ENCODE results near the gene COL11A1.
"Not testable (repeated sequence)": the region's sequence is repeated elsewhere in the genome, so short reads cannot be mapped to it uniquely, and the experiment has no call there.

The COL11A1 gene

DNA sequence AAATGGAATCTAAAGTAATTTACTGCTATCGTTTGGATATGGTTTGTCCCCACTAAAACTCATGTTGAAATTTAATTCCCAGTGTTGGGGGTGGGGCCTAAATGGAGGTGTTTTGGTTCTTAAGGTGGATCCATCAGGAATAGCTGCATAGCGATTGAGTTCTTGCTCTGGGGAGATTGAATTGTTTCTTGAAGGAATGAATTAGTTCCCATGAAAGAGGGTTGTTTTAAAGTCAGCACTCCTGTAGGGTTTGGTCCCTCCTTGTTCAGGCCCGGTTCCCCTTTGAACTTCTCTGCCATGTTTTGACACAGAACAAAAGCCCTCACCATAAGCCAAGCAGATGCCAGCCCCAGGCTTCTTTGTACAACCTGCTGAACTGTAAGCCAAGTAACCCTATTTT lies 170.9 kb downstream of the COL11A1 start:
- WGBS (ENCODE audit: insufficient coverage) = 89% methylated on average over 2 of the region's 3 CpGs
- no peaks in the 10 kb centered on the region for H3K36me3 ChIP-seq (ENCODE audit: control insufficient read depth in 4 of 4, insufficient read depth in 4 of 4, low read length in 3 of 4)

DNA sequence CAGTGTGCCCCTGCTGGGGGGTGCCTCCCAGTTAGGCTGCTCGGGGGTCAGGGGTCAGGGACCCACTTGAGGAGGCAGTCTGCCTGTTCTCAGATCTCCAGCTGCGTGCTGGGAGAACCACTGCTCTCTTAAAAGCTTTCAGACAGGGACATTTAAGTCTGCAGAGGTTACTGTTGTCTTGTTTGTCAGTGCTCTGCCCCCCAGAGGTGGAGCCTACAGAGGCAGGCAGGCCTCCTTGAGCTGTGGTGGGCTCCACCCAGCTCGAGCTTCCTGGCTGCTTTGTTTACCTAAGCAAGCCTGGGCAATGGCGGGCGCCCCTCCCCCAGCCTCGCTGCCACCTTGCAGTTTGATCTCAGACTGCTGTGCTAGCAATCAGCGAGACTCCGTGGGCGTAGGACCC lies 175.0 kb downstream of the COL11A1 start:
- DNase-seq; CTCF ChIA-PET; H3K36me3 ChIP-seq (ENCODE audit: control insufficient read depth in 4 of 4, insufficient read depth in 4 of 4, low read length in 3 of 4); H3K4me3 ChIP-seq (ENCODE audit: control insufficient read depth in 1 of 7, extremely low read depth in 1 of 7, insufficient read depth in 4 of 7, low read depth in 2 of 7, low read length in 6 of 7); H3K27me3 ChIP-seq (replicated peaks in 2 of 5; ENCODE audit: control insufficient read depth in 4 of 5, insufficient read depth in 5 of 5, low read length in 4 of 5); H3K4me1 ChIP-seq (ENCODE audit: control extremely low read depth in 1 of 4, control insufficient read depth in 4 of 4, insufficient read depth in 4 of 4, low read length in 3 of 4); POLR2A ChIA-PET; H3K9me3 ChIP-seq (ENCODE audit: control extremely low read depth in 1 of 5, control insufficient read depth in 4 of 5, insufficient read depth in 2 of 5, low read depth in 1 of 5, low read length in 4 of 5); H3K27ac ChIP-seq (ENCODE audit: insufficient read depth in 1 of 2, low read depth in 1 of 2, low read length in 2 of 2, poor library complexity in 1 of 2, severe bottlenecking in 2 of 2): not testable (repeated sequence)
- WGBS (ENCODE audit: insufficient coverage) = no CpG with 5 or more reads among the region's 9 CpGs

More for the DNA sequence above, 170.9 kb downstream of the COL11A1 start:
- no peaks in the 10 kb centered on the region for H3K9me3 ChIP-seq (ENCODE audit: control extremely low read depth in 1 of 5, control insufficient read depth in 4 of 5, insufficient read depth in 2 of 5, low read depth in 1 of 5, low read length in 4 of 5)
- no peaks in the 10 kb centered on the region for H3K27me3 ChIP-seq (replicated peaks in 2 of 5; ENCODE audit: control insufficient read depth in 4 of 5, insufficient read depth in 5 of 5, low read length in 4 of 5)
- H3K27ac ChIP-seq (ENCODE audit: insufficient read depth in 1 of 2, low read depth in 1 of 2, low read length in 2 of 2, poor library complexity in 1 of 2, severe bottlenecking in 2 of 2) = no peak overlapping the region
- H3K4me1 ChIP-seq (ENCODE audit: control extremely low read depth in 1 of 4, control insufficient read depth in 4 of 4, insufficient read depth in 4 of 4, low read length in 3 of 4) = no peaks in the 10 kb centered on the region
- ChIA-PET CTCF (no interaction called here), POLR2A (no interaction called here)
- no peak overlapping the region for H3K4me3 ChIP-seq (ENCODE audit: control insufficient read depth in 1 of 7, extremely low read depth in 1 of 7, insufficient read depth in 4 of 7, low read depth in 2 of 7, low read length in 6 of 7)
- no peak for DNase-seq

DNA sequence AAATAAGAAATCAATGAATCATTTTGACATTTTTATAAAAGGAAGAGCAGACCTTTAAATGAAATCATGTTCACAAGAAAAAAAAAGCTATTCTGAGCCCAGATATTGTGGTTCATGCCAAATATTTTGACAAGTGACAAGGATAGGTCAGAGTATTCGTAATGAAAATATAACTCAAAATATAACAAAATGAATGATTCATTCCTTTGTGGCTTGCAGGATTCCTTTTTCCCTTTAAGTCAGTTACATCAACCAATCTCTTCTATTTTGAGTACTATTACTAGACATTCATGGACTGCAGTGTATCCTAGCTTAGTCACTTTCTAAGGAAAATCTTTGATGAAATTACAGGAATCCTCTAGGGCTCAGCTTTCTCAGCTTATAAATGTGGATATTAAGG lies 188.7 kb downstream of the COL11A1 start:
- Histone ChIP-seq H3K27ac (ENCODE audit: insufficient read depth in 1 of 2, low read depth in 1 of 2, low read length in 2 of 2, poor library complexity in 1 of 2, severe bottlenecking in 2 of 2) (no peak overlapping the region), H3K9me3 (ENCODE audit: control extremely low read depth in 1 of 5, control insufficient read depth in 4 of 5, insufficient read depth in 2 of 5, low read depth in 1 of 5, low read length in 4 of 5) (no peaks in the 10 kb centered on the region), H3K4me3 (ENCODE audit: control insufficient read depth in 1 of 7, extremely low read depth in 1 of 7, insufficient read depth in 4 of 7, low read depth in 2 of 7, low read length in 6 of 7) (no peak overlapping the region), H3K4me1 (ENCODE audit: control extremely low read depth in 1 of 4, control insufficient read depth in 4 of 4, insufficient read depth in 4 of 4, low read length in 3 of 4) (no peaks in the 10 kb centered on the region), H3K36me3 (ENCODE audit: control insufficient read depth in 4 of 4, insufficient read depth in 4 of 4, low read length in 3 of 4) (no peaks in the 10 kb centered on the region), H3K27me3 (replicated peaks in 2 of 5; ENCODE audit: control insufficient read depth in 4 of 5, insufficient read depth in 5 of 5, low read length in 4 of 5) (no peaks in the 10 kb centered on the region)
- DNase-seq = no peak
- no CpG with 5 or more reads among the region's 1 CpG for WGBS (ENCODE audit: insufficient coverage)
- POLR2A ChIA-PET = no interaction called here
- CTCF ChIA-PET = no interaction called here

DNA sequence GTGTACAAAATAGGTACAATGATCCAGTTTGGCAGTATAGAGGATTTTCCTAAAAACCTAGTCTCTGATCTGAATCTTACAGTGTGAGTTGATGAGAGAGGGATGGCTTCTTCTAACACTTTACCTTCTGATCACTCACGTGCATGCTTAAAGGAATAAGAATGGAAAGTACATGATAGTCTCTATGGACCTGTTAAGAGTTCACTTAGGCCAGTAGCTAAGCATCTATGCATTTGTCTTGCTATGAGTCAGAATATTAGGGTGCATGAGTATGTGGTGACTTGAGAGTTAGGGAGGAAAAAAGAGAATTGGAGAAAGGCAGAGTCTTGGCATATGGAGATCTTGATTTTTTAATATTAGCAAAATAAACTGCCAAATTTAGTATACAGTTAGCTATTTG lies 206.3 kb downstream of the COL11A1 start:
- no CpG with 5 or more reads among the region's 1 CpG for WGBS (ENCODE audit: insufficient coverage)
- no peaks in the 10 kb centered on the region for H3K4me1 ChIP-seq (ENCODE audit: control extremely low read depth in 1 of 4, control insufficient read depth in 4 of 4, insufficient read depth in 4 of 4, low read length in 3 of 4)
- ChIA-PET POLR2A (no interaction called here), CTCF (no interaction called here)
- H3K36me3 ChIP-seq (ENCODE audit: control insufficient read depth in 4 of 4, insufficient read depth in 4 of 4, low read length in 3 of 4) = no peaks in the 10 kb centered on the region
- peaks cover 0 to 2% (median 0%) of the 10 kb centered on the region in 5 experiments for H3K9me3 ChIP-seq (ENCODE audit: control extremely low read depth in 1 of 5, control insufficient read depth in 4 of 5, insufficient read depth in 2 of 5, low read depth in 1 of 5, low read length in 4 of 5)
- no peak for DNase-seq
- H3K27ac ChIP-seq (ENCODE audit: insufficient read depth in 1 of 2, low read depth in 1 of 2, low read length in 2 of 2, poor library complexity in 1 of 2, severe bottlenecking in 2 of 2) = no peak overlapping the region
- no peak overlapping the region for H3K4me3 ChIP-seq (ENCODE audit: control insufficient read depth in 1 of 7, extremely low read depth in 1 of 7, insufficient read depth in 4 of 7, low read depth in 2 of 7, low read length in 6 of 7)
- no peaks in the 10 kb centered on the region for H3K27me3 ChIP-seq (replicated peaks in 2 of 5; ENCODE audit: control insufficient read depth in 4 of 5, insufficient read depth in 5 of 5, low read length in 4 of 5)

DNA sequence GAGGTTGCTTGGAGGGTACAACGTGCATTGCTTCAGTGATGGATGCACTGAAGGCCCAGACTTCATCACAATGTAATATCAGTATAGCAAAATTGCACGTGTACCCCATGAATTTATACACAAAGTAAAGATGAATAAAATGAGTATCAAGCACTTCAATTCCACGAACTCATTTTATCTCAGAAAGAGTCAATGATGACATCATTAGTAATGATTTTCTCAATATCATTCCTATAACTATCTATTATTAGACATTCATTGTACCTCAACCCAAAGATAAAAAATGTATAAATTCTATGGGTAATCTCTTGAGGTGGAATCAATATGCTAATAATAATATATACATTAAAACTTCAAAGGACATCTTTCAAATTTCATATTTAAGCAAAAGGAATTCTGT lies 208.4 kb downstream of the COL11A1 start:
- Histone ChIP-seq H3K4me3 (ENCODE audit: control insufficient read depth in 1 of 7, extremely low read depth in 1 of 7, insufficient read depth in 4 of 7, low read depth in 2 of 7, low read length in 6 of 7) (no peak overlapping the region), H3K27me3 (replicated peaks in 2 of 5; ENCODE audit: control insufficient read depth in 4 of 5, insufficient read depth in 5 of 5, low read length in 4 of 5) (no peaks in the 10 kb centered on the region), H3K36me3 (ENCODE audit: control insufficient read depth in 4 of 4, insufficient read depth in 4 of 4, low read length in 3 of 4) (no peaks in the 10 kb centered on the region), H3K27ac (ENCODE audit: insufficient read depth in 1 of 2, low read depth in 1 of 2, low read length in 2 of 2, poor library complexity in 1 of 2, severe bottlenecking in 2 of 2) (no peak overlapping the region), H3K4me1 (ENCODE audit: control extremely low read depth in 1 of 4, control insufficient read depth in 4 of 4, insufficient read depth in 4 of 4, low read length in 3 of 4) (no peaks in the 10 kb centered on the region), H3K9me3 (ENCODE audit: control extremely low read depth in 1 of 5, control insufficient read depth in 4 of 5, insufficient read depth in 2 of 5, low read depth in 1 of 5, low read length in 4 of 5) (peaks cover 0 to 2% (median 0%) of the 10 kb centered on the region in 5 experiments)
- POLR2A ChIA-PET = no interaction called here
- CTCF ChIA-PET = no interaction called here
- no peak for DNase-seq
- 50% methylated on average over 1 of the region's 3 CpGs for WGBS (ENCODE audit: insufficient coverage)

DNA sequence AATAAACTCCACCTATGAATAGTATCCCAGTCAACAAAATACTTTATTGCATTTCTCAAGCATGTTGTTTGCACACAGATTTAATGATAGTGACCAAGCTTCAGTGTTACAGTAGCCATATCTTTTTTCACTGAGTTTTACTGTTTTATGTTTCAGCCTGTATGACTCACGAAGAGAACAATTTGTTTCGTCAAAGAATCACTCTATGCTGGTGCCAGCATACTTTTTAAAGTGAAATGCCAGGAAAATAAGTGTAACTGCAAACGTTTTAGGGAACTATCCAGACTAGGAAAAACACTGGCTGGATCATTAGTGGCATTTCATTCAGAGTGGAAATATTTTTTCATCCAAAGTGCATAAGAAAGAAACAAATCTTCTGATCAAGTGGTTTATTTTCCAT lies 210.8 kb downstream of the COL11A1 start:
- no peak overlapping the region for H3K4me3 ChIP-seq (ENCODE audit: control insufficient read depth in 1 of 7, extremely low read depth in 1 of 7, insufficient read depth in 4 of 7, low read depth in 2 of 7, low read length in 6 of 7)
- H3K27me3 ChIP-seq (replicated peaks in 2 of 5; ENCODE audit: control insufficient read depth in 4 of 5, insufficient read depth in 5 of 5, low read length in 4 of 5) = no peaks in the 10 kb centered on the region
- DNase-seq = no peak
- ChIA-PET CTCF (no interaction called here), POLR2A (no interaction called here)
- peaks cover 0 to 2% (median 0%) of the 10 kb centered on the region in 5 experiments for H3K9me3 ChIP-seq (ENCODE audit: control extremely low read depth in 1 of 5, control insufficient read depth in 4 of 5, insufficient read depth in 2 of 5, low read depth in 1 of 5, low read length in 4 of 5)
- H3K4me1 ChIP-seq (ENCODE audit: control extremely low read depth in 1 of 4, control insufficient read depth in 4 of 4, insufficient read depth in 4 of 4, low read length in 3 of 4) = no peaks in the 10 kb centered on the region
- WGBS (ENCODE audit: insufficient coverage) = 50% methylated on average over 2 of the region's 3 CpGs
- no peaks in the 10 kb centered on the region for H3K36me3 ChIP-seq (ENCODE audit: control insufficient read depth in 4 of 4, insufficient read depth in 4 of 4, low read length in 3 of 4)
- H3K27ac ChIP-seq (ENCODE audit: insufficient read depth in 1 of 2, low read depth in 1 of 2, low read length in 2 of 2, poor library complexity in 1 of 2, severe bottlenecking in 2 of 2) = no peak overlapping the region

DNA sequence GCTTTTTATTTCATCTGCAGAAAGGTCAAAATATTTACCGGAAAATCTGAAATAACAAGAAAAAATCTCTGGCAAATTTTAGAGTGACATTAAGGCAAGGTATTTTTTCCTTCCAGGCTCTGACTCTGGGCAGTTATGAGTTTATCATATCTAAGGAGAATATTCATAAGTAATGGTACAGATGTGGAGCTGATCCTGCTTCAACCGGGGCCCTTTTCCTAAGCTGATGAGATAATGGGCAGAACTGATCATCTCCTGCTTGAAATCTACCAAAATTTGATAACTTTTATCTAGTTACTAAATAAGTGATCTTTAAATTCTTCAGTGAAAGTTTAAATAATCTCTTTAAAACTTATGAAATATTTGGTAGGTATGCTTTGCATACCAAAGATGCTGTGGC lies 211.6 kb downstream of the COL11A1 start:
- no peak overlapping the region for H3K27ac ChIP-seq (ENCODE audit: insufficient read depth in 1 of 2, low read depth in 1 of 2, low read length in 2 of 2, poor library complexity in 1 of 2, severe bottlenecking in 2 of 2)
- WGBS (ENCODE audit: insufficient coverage) = 86% methylated on average over 1 of the region's 2 CpGs
- ChIA-PET POLR2A (no interaction called here), CTCF (no interaction called here)
- peaks cover 0 to under 1% (median 0%) of the 10 kb centered on the region in 5 experiments for H3K9me3 ChIP-seq (ENCODE audit: control extremely low read depth in 1 of 5, control insufficient read depth in 4 of 5, insufficient read depth in 2 of 5, low read depth in 1 of 5, low read length in 4 of 5)
- H3K36me3 ChIP-seq (ENCODE audit: control insufficient read depth in 4 of 4, insufficient read depth in 4 of 4, low read length in 3 of 4) = no peaks in the 10 kb centered on the region
- H3K4me3 ChIP-seq (ENCODE audit: control insufficient read depth in 1 of 7, extremely low read depth in 1 of 7, insufficient read depth in 4 of 7, low read depth in 2 of 7, low read length in 6 of 7) = no peak overlapping the region
- no peaks in the 10 kb centered on the region for H3K27me3 ChIP-seq (replicated peaks in 2 of 5; ENCODE audit: control insufficient read depth in 4 of 5, insufficient read depth in 5 of 5, low read length in 4 of 5)
- DNase-seq = no peak
- H3K4me1 ChIP-seq (ENCODE audit: control extremely low read depth in 1 of 4, control insufficient read depth in 4 of 4, insufficient read depth in 4 of 4, low read length in 3 of 4) = no peaks in the 10 kb centered on the region

All from common myeloid progenitor, CD34-positive (primary cell).